Esophagus squamous epithelium (tissue), 5 donors: ENCODE measurements around the gene PPM1K. TPM values are rescaled to one million over a fixed set of nuclear protein-coding genes. Genes with fewer than 3 reads are reported as not detected.
"Not testable (repeated sequence)": the region's sequence is repeated elsewhere in the genome, so short reads cannot be mapped to it uniquely, and the experiment has no call there.

ENCODE experiments used
- DNase-seq: peaks from one replicate; lab custom pipeline; 2025; lab: John Stamatoyannopoulos, UW
- H3K27ac ChIP-seq, 4 donors: fragments of 200-600 bp; sonication (generic); one replicate each; pipeline ENCODE4 v1.5.1; 2016 to 2019; ENCODE audit warnings: mild to moderate bottlenecking in 1 of 4
- H3K27me3 ChIP-seq, 4 donors: fragments of 200-600 bp; sonication (generic); 1 replicate in 3 of 4; 2 replicates in 1 of 4; pipeline versions ENCODE4 v1.5.1 to v1.6.0; 2017 to 2021; ENCODE audit warnings: antibody characterized with exemption in 1 of 4
- H3K36me3 ChIP-seq, 3 donors: fragments of 200-600 bp; sonication (generic); one replicate each; pipeline ENCODE4 v1.5.1; 2016 to 2019
- H3K4me1 ChIP-seq, 3 donors: fragments of 200-600 bp; sonication (generic); one replicate each; pipeline ENCODE4 v1.5.1; 2017 to 2019
- H3K4me3 ChIP-seq, 4 donors: fragments of 200-600 bp; sonication (generic); 1 replicate in 3 of 4; 2 replicates in 1 of 4; pipeline ENCODE4 v1.5.1; 2016 to 2019; ENCODE audit warnings: mild to moderate bottlenecking in 2 of 4, moderate library complexity in 1 of 4
- H3K9me3 ChIP-seq, 3 donors: fragments of 200-600 bp; sonication (generic); one replicate each; pipeline ENCODE4 v1.5.1; 2016 to 2019
- CTCF ChIP-seq, 6 experiments: fragments of 450-650 bp in 4 of 6; fragments of 200-600 bp in 2 of 6; sonication (generic) in 2 of 6; IDR thresholded peaks; one replicate each; pipeline ENCODE4 v1.5.1; 2016 to 2019; ENCODE audit warnings: antibody characterized with exemption in 6 of 6, mild to moderate bottlenecking in 4 of 6, moderate library complexity in 4 of 6
- POLR2A ChIP-seq, 4 donors: fragments of 450-650 bp; IDR thresholded peaks; one replicate each; pipeline ENCODE4 v1.6.1; 2017; ENCODE audit warnings: antibody characterized with exemption in 4 of 4, mild to moderate bottlenecking in 4 of 4, moderate library complexity in 3 of 4
- WGBS, 2 donors: methylation state at CpG; one replicate each; pipeline ENCODE4 v1.1.5; 2018; 5-methylcytosine and 5-hydroxymethylcytosine counted together
- intact Hi-C: fragments of 100-400 bp; cut with DNase I; formaldehyde crosslinking; loops from one replicate; pipeline ENCODE4 v1.15.0; 2022
- total RNA-seq, 4 donors: library from RNA; depleted of rRNA; stranded (reverse); fragments of >200 nt; gene quantifications; one replicate each; pipeline ENCODE4 v1.1.0, GENCODE V29; 2016
- donor health status: DM: yes; HTN: yes; CAD: no.

Gene PPM1K
- total RNA-seq, 4 donors from 2014 or later = 4.4 to 34.0 (median 11.7) TPM

DNA sequence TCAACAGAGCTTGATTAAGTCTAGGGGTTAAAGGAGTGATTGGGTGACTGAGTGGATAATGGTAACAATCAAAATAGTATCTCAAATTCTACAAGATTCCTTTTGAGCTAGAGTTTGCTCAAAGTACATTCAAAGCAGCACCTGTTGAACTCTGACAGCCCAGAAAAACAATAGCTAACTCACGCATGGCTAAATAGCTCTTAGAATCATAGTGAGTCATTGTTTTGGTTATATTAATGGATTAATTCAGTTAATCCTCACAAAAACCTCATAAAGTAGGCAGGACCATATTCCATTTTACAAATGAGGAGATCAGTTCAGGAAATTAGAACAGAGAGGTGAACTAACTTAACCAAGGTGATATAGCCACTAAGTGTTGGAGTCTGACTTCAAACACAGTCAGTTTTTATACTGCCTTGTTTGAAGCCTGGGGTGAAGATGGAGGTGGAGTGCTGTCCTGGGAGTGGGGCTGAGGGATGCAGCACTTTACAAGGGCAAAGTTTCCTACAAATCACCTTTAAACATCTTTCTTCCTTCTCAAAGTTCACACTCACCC is 35.9 kb upstream of the PPM1K start:
- no peak for DNase-seq
- 18 to 44% methylated on average over 1 of the region's 1 CpG for WGBS, 2 donors
- H3K4me1 ChIP-seq = peaks cover 5 to 50% (median 8%) of the 10 kb centered on the region in 3 donors
- H3K9me3 ChIP-seq = no peaks in the 10 kb centered on the region
- no peaks in the 10 kb centered on the region for H3K36me3 ChIP-seq
- TF ChIP-seq POLR2A (IDR thresholded peaks at IDR 0.05) (no peak), CTCF (IDR thresholded peaks at IDR 0.05) (no peak)
- peak overlapping the region; percentile 61 to 82 (median 77) for H3K27ac ChIP-seq
- peak overlapping the region in 3 of 4 donors; percentile 8 to 20 (median 17) for H3K4me3 ChIP-seq
- H3K27me3 ChIP-seq = no peaks in the 10 kb centered on the region
- intact Hi-C loops = no loop called here

GRCh38 chr4:88318751-88319350 is 34.5 kb upstream of the PPM1K start:
- 37 to 56% methylated on average over 3 of the region's 3 CpGs for WGBS, 2 donors
- peak overlapping the region in 2 of 4 donors; percentile 11 to 15 for H3K4me3 ChIP-seq

GRCh38 chr4:88315460-88316017 is 31.2 kb upstream of the PPM1K start:
- no peak for TF ChIP-seq POLR2A (IDR thresholded peaks at IDR 0.05)
- TF ChIP-seq CTCF (IDR thresholded peaks at IDR 0.05) = no peak
- peaks cover 1 to 39% (median 6%) of the 10 kb centered on the region in 3 donors for H3K4me1 ChIP-seq
- H3K36me3 ChIP-seq = no peaks in the 10 kb centered on the region
- no peak overlapping the region for H3K4me3 ChIP-seq
- H3K27ac ChIP-seq = no peak overlapping the region
- DNase-seq = no peak
- H3K9me3 ChIP-seq = peaks cover 0 to 10% (median 0%) of the 10 kb centered on the region in 3 donors
- no peaks in the 10 kb centered on the region for H3K27me3 ChIP-seq
- 63 to 79% methylated on average over 5 of the region's 5 CpGs for whole genome bisulfite sequencing, 2 donors
- intact Hi-C loops = no loop called here

More at GRCh38 chr4:88318751-88319350, 34.5 kb upstream of the PPM1K start:
- intact Hi-C loops = no loop called here
- no peaks in the 10 kb centered on the region for H3K36me3 ChIP-seq
- H3K9me3 ChIP-seq = no peaks in the 10 kb centered on the region
- H3K27me3 ChIP-seq = no peaks in the 10 kb centered on the region
- peak overlapping the region in 3 of 4 donors; percentile 35 to 82 (median 81) for H3K27ac ChIP-seq
- H3K4me1 ChIP-seq = peaks cover 5 to 50% (median 8%) of the 10 kb centered on the region in 3 donors
- no peak for DNase-seq
- TF ChIP-seq POLR2A (IDR thresholded peaks at IDR 0.05) (no peak), CTCF (IDR thresholded peaks at IDR 0.05) (no peak)

GRCh38 chr4:88313088-88313624 is 28.8 kb upstream of the PPM1K start:
- intact Hi-C loops, DNase-seq: not testable (repeated sequence)

DNA sequence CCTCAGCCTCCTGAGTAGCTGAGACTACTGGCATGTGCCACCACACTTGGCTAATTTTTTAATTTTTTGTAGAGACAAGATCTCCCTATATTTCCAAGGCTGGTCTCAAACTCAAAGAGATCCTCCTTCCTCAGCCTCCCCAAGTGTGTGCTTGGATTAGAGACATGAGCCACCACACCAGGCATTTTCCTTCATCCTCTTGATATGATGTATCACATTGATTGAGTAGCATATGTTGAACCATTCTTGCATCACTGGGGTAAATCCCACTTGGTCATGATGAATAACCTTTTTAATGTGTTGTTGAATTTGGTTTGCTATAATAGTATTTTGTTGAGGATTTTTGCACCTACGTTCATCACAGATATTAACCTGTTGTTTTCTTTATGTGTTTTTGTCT is 24.2 kb upstream of the PPM1K start:
- Histone ChIP-seq H3K27ac (no peak overlapping the region), H3K4me3 (no peak overlapping the region), H3K36me3 (no peaks in the 10 kb centered on the region), H3K4me1 (no peaks in the 10 kb centered on the region), H3K9me3 (peaks cover 0 to 10% (median 0%) of the 10 kb centered on the region in 3 donors), H3K27me3 (peaks cover 0 to 4% (median 0%) of the 10 kb centered on the region in 4 donors)
- intact Hi-C loops = no loop called here
- no peak for DNase-seq
- TF ChIP-seq CTCF (IDR thresholded peaks at IDR 0.05) = no peak
- TF ChIP-seq POLR2A (IDR thresholded peaks at IDR 0.05) = no peak
- 44 to 50% methylated on average over 1 of the region's 1 CpG for WGBS, 2 donors

More at GRCh38 chr4:88313088-88313624, 28.8 kb upstream of the PPM1K start:
- not testable (repeated sequence) for H3K4me3 ChIP-seq, H3K36me3 ChIP-seq, H3K27me3 ChIP-seq, H3K27ac ChIP-seq
- Histone ChIP-seq H3K4me1 (peaks cover 0 to 16% (median 0%) of the 10 kb centered on the region in 3 donors), H3K9me3 (peaks cover 0 to 10% (median 0%) of the 10 kb centered on the region in 3 donors)
- no CpG with 5 or more reads among the region's 23 CpGs for WGBS, 2 donors
